Glutamatergic neuron (in vitro differentiated cells): Measurements from ENCODE around the gene SMAD5. TPM values are rescaled to one million over a fixed set of nuclear protein-coding genes. Genes with fewer than 3 reads are reported as not detected.
A peak's percentile ranks its signal among the peaks of the same experiment; 100 is the strongest.

Experiments used
- DNase-seq: peaks from one replicate; pipeline ENCODE4 v3.0.0; 2022
- H3K27ac Mint-ChIP-seq: one replicate; pipeline ENCODE4 v1.8.0; 2020; ENCODE audit warnings: mild to moderate bottlenecking, mixed read lengths, inconsistent platforms; ENCODE audit not compliant: unreplicated experiment
- H3K27me3 Mint-ChIP-seq: one replicate; pipeline ENCODE4 v1.8.0; 2020; ENCODE audit warnings: mild to moderate bottlenecking, moderate library complexity, mixed read lengths, inconsistent platforms; ENCODE audit not compliant: unreplicated experiment
- H3K36me3 Mint-ChIP-seq: one replicate; pipeline ENCODE4 v1.8.0; 2020; ENCODE audit warnings: mild to moderate bottlenecking, mixed read lengths, inconsistent platforms; ENCODE audit not compliant: unreplicated experiment
- H3K4me1 Mint-ChIP-seq: one replicate; pipeline ENCODE4 v1.8.0; 2020; ENCODE audit warnings: mild to moderate bottlenecking, low read depth, mixed read lengths, inconsistent platforms; ENCODE audit not compliant: unreplicated experiment
- H3K4me3 Mint-ChIP-seq: one replicate; pipeline ENCODE4 v1.8.0; 2020; ENCODE audit warnings: mild to moderate bottlenecking, mixed read lengths, inconsistent platforms; ENCODE audit not compliant: unreplicated experiment
- H3K9me3 Mint-ChIP-seq: one replicate; pipeline ENCODE4 v1.8.0; 2020; ENCODE audit warnings: mild to moderate bottlenecking, moderate library complexity, mixed read lengths, inconsistent platforms; ENCODE audit not compliant: unreplicated experiment
- total RNA-seq: library from RNA; stranded (reverse); fragmentation: NEBNext Ultra II Directional; extraction: Animal tissue kit (Norgen Biotek cat#: 25700); gene quantifications from one replicate; pipeline ENCODE4 v1.2.1, GENCODE V29; 2021; ENCODE audit not compliant: unreplicated experiment
- TF ChIP-seq, protein P1 (sequence below): fragments of 200-600 bp; sonication (generic); IDR thresholded peaks from one replicate; pipeline ENCODE4 v1.5.0; 2021; ENCODE audit not compliant: partially characterized antibody, unreplicated experiment

The SMAD5 gene
- total RNA-seq, 1 donor from 2014 or later = 36.9 TPM

DNA sequence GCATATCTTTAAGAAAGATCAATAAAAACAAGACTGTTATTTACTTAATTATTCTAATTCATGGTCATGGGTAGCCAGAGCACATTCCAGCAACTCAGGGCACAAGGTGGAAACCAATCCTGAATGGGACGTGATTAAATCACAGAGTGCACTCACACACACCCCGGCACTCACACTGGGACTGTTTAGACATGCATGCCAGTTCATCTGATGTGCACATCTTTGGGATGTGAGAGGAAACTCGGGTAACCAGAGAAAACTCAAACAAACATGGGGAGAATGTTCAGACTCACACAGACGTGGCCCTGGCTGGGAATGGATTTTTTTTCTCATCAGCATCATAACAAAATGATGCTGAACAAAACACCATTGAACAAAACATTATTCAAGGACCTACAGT, 29.4 kb downstream of the SMAD5 start:
- TF ChIP-seq, protein P1, sequence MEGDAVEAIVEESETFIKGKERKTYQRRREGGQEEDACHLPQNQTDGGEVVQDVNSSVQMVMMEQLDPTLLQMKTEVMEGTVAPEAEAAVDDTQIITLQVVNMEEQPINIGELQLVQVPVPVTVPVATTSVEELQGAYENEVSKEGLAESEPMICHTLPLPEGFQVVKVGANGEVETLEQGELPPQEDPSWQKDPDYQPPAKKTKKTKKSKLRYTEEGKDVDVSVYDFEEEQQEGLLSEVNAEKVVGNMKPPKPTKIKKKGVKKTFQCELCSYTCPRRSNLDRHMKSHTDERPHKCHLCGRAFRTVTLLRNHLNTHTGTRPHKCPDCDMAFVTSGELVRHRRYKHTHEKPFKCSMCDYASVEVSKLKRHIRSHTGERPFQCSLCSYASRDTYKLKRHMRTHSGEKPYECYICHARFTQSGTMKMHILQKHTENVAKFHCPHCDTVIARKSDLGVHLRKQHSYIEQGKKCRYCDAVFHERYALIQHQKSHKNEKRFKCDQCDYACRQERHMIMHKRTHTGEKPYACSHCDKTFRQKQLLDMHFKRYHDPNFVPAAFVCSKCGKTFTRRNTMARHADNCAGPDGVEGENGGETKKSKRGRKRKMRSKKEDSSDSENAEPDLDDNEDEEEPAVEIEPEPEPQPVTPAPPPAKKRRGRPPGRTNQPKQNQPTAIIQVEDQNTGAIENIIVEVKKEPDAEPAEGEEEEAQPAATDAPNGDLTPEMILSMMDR = no peak
- H3K36me3 Mint-ChIP-seq = peaks cover 3% of the 10 kb centered on the region
- H3K9me3 Mint-ChIP-seq = peaks cover 1% of the 10 kb centered on the region
- DNase-seq = no peak
- no peak overlapping the region for H3K4me3 Mint-ChIP-seq
- H3K4me1 Mint-ChIP-seq = no peaks in the 10 kb centered on the region
- no peak overlapping the region for H3K27ac Mint-ChIP-seq
- no peaks in the 10 kb centered on the region for H3K27me3 Mint-ChIP-seq

GRCh38 chr5:136164226-136164625, 31.6 kb downstream of the SMAD5 start:
- DNase-seq = no peak
- Mint-ChIP-seq H3K36me3 (no peaks in the 10 kb centered on the region), H3K9me3 (no peaks in the 10 kb centered on the region), H3K4me1 (no peaks in the 10 kb centered on the region), H3K27ac (no peak overlapping the region), H3K27me3 (no peaks in the 10 kb centered on the region), H3K4me3 (no peak overlapping the region)
- TF ChIP-seq, protein P1 = no peak

DNA sequence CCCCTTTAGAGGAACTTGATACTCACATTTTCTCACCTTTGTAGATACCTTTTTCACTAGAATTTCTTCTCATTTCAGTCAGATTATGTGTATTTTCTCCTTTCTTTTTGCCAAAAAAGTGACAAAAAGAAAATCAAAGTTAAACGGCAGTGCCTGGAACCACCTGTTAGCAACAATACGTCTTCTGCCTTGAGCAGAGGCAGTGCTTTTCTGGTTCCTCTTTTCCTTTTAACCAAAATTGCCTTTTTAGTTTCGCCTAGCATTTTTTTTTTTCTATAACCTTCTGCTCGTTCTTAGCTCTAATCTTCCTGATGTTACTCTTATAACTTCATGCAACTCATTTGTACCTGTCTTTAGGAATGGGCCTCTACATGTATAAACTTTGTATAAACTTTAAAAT, 34.3 kb downstream of the SMAD5 start:
- H3K36me3 Mint-ChIP-seq = no peaks in the 10 kb centered on the region
- DNase-seq = no peak
- H3K9me3 Mint-ChIP-seq = no peaks in the 10 kb centered on the region
- no peaks in the 10 kb centered on the region for H3K27me3 Mint-ChIP-seq
- TF ChIP-seq, protein P1 = no peak
- no peak overlapping the region for H3K27ac Mint-ChIP-seq
- no peak overlapping the region for H3K4me3 Mint-ChIP-seq
- H3K4me1 Mint-ChIP-seq = no peaks in the 10 kb centered on the region

GRCh38 chr5:136169218-136169617, 36.6 kb downstream of the SMAD5 start:
- H3K4me1 Mint-ChIP-seq = no peaks in the 10 kb centered on the region
- DNase-seq = no peak
- H3K27me3 Mint-ChIP-seq = no peaks in the 10 kb centered on the region
- no peak overlapping the region for H3K27ac Mint-ChIP-seq
- H3K36me3 Mint-ChIP-seq = no peaks in the 10 kb centered on the region
- no peaks in the 10 kb centered on the region for H3K9me3 Mint-ChIP-seq
- H3K4me3 Mint-ChIP-seq = no peak overlapping the region
- TF ChIP-seq, protein P1 = no peak

- no peaks in the 10 kb centered on the region for H3K36me3 Mint-ChIP-seq
- peak overlapping the region; percentile 6 for H3K27ac Mint-ChIP-seq
- no peak for DNase-seq
These were observed 41.5 kb downstream of the SMAD5 start for GRCh38 chr5:136174021-136174659.

More at GRCh38 chr5:136174021-136174659, 41.5 kb downstream of the SMAD5 start:
- no peaks in the 10 kb centered on the region for H3K4me1 Mint-ChIP-seq
- no peaks in the 10 kb centered on the region for H3K9me3 Mint-ChIP-seq
- TF ChIP-seq, protein P1 = peak; percentile 61
- H3K27me3 Mint-ChIP-seq = no peaks in the 10 kb centered on the region
- H3K4me3 Mint-ChIP-seq = no peak overlapping the region
